HG03575 (cell line): ENCODE measurements around the gene CARD10.
"Not testable (repeated sequence)": the region's sequence is repeated elsewhere in the genome, so short reads cannot be mapped to it uniquely, and the experiment has no call there.

Source experiments
- ATAC-seq: cut with Tn5 transposase; IDR thresholded peaks from one replicate; pipeline ENCODE4 v1.9.1; 2021; ENCODE audit not compliant: unreplicated experiment, insufficient number of reproducible peaks, low FRiP score; ENCODE audit errors: extremely low read depth

CARD10 gene

GRCh38 chr22:37558815-37559214, 39.6 kb upstream of the CARD10 start:
- no peak for ATAC-seq

GRCh38 chr22:37557321-37558001, 38.2 kb upstream of the CARD10 start:
- ATAC-seq, result no peak

- no peak for ATAC-seq
These were observed 37.5 kb upstream of the CARD10 start for GRCh38 chr22:37556710-37557109.

- ATAC-seq, result no peak
These were observed 35.8 kb upstream of the CARD10 start for GRCh38 chr22:37555029-37555428.

GRCh38 chr22:37553725-37554124, 34.5 kb upstream of the CARD10 start:
- ATAC-seq, result no peak

GRCh38 chr22:37552524-37553163, 33.4 kb upstream of the CARD10 start:
- no peak for ATAC-seq

GRCh38 chr22:37551981-37552380, 32.8 kb upstream of the CARD10 start:
- ATAC-seq, result no peak

- ATAC-seq, result not testable (repeated sequence)
These were observed 31.7 kb upstream of the CARD10 start for GRCh38 chr22:37550921-37551320.

GRCh38 chr22:37549704-37550059, 30.5 kb upstream of the CARD10 start:
- ATAC-seq, result no peak

- no peak for ATAC-seq
These were observed 28.1 kb upstream of the CARD10 start for GRCh38 chr22:37547251-37547741.

- no peak for ATAC-seq
These were observed 27.4 kb upstream of the CARD10 start for GRCh38 chr22:37546437-37547250.

GRCh38 chr22:37545703-37546436, 26.7 kb upstream of the CARD10 start:
- no peak for ATAC-seq

- no peak for ATAC-seq
These were observed 25.9 kb upstream of the CARD10 start for GRCh38 chr22:37544955-37545702.

- ATAC-seq, result no peak
These were observed 23.7 kb upstream of the CARD10 start for GRCh38 chr22:37542959-37543358.

GRCh38 chr22:37542416-37542815, 23.2 kb upstream of the CARD10 start:
- not testable (repeated sequence) for ATAC-seq

- not testable (repeated sequence) for ATAC-seq
These were observed 20.6 kb upstream of the CARD10 start for GRCh38 chr22:37539790-37540189.

- ATAC-seq, result no peak
These were observed 19.6 kb upstream of the CARD10 start for GRCh38 chr22:37538590-37539357.

GRCh38 chr22:37535159-37535558, 15.9 kb upstream of the CARD10 start:
- ATAC-seq, result no peak
